Measurements from ENCODE around the gene MAP3K5. TPM values are rescaled to one million over a fixed set of nuclear protein-coding genes. Genes with fewer than 3 reads are reported as not detected.

Gene MAP3K5, protein sequence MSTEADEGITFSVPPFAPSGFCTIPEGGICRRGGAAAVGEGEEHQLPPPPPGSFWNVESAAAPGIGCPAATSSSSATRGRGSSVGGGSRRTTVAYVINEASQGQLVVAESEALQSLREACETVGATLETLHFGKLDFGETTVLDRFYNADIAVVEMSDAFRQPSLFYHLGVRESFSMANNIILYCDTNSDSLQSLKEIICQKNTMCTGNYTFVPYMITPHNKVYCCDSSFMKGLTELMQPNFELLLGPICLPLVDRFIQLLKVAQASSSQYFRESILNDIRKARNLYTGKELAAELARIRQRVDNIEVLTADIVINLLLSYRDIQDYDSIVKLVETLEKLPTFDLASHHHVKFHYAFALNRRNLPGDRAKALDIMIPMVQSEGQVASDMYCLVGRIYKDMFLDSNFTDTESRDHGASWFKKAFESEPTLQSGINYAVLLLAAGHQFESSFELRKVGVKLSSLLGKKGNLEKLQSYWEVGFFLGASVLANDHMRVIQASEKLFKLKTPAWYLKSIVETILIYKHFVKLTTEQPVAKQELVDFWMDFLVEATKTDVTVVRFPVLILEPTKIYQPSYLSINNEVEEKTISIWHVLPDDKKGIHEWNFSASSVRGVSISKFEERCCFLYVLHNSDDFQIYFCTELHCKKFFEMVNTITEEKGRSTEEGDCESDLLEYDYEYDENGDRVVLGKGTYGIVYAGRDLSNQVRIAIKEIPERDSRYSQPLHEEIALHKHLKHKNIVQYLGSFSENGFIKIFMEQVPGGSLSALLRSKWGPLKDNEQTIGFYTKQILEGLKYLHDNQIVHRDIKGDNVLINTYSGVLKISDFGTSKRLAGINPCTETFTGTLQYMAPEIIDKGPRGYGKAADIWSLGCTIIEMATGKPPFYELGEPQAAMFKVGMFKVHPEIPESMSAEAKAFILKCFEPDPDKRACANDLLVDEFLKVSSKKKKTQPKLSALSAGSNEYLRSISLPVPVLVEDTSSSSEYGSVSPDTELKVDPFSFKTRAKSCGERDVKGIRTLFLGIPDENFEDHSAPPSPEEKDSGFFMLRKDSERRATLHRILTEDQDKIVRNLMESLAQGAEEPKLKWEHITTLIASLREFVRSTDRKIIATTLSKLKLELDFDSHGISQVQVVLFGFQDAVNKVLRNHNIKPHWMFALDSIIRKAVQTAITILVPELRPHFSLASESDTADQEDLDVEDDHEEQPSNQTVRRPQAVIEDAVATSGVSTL (N-terminal part only)
- total RNA-seq (10 to 100 TPM; 46.1 to 55.3 TPM), polyA plus RNA-seq (ENCODE audit: insufficient read depth, low read depth, low replicate concordance) (21.3 TPM)
- long read RNA-seq, donor 1, partial matches to known transcripts: 23 of 23 reads
- long read RNA-seq, donor 1, other reads (novel, unspliced or antisense): 0 of 23 reads
- long read RNA-seq, donor 2: 0 reads

- H3K4me3 ChIP-seq: peak within 1 kb of the TSS; percentile 89 to 94
- intact Hi-C loops (cut with DNase I; ENCODE audit: low total_unique reads): loop anchor here (5.0 kb wide), 1 partner anchor 145 kb away; no protein-coding TSS in a partner anchor
These were observed at the start of gene MAP3K5 for GRCh38 chr6:136792410-136793262. TSS of gene MAP3K5 (minus strand) at chr6:136792477. CDS start at chr6:136792157, 320 bp downstream.

GRCh38 chr6:136840276-136841001, 48.2 kb upstream of the MAP3K5 start:
- no peaks in the 10 kb centered on the region for H3K36me3 ChIP-seq (ENCODE audit: low read depth, missing control alignments)
- H3K4me1 ChIP-seq: peaks cover 4% of the 10 kb centered on the region
- TF ChIP-seq CTCF (IDR thresholded peaks at IDR 0.05) (no peak), POLR2A (IDR thresholded peaks at IDR 0.05) (no peak)
- 80 to 85% methylated on average over 4 of the region's 4 CpGs for WGBS, 2 donors
- H3K4me3 ChIP-seq: no peak overlapping the region
- H3K9me3 ChIP-seq: no peaks in the 10 kb centered on the region
- DNase-seq: no peak
- intact Hi-C loops (cut with DNase I; ENCODE audit: low total_unique reads): no loop called here
- no peak overlapping the region for H3K27ac ChIP-seq
- no peaks in the 10 kb centered on the region for H3K27me3 ChIP-seq

More at GRCh38 chr6:136792410-136793262, at the start of gene MAP3K5:
- H3K27me3 ChIP-seq: no peaks in the 10 kb centered on the region
- no peaks in the 10 kb centered on the region for H3K9me3 ChIP-seq
- TF ChIP-seq POLR2A (IDR thresholded peaks at IDR 0.05) (no peak), CTCF (IDR thresholded peaks at IDR 0.05) (peak; percentile 56 to 85 (median 74))
- 0 to 1% methylated on average over 24 to 72 of the region's 89 CpGs for WGBS, 2 donors
- peaks cover 16% of the 10 kb centered on the region for H3K4me1 ChIP-seq
- peak; percentile 95 for DNase-seq
- H3K36me3 ChIP-seq (ENCODE audit: low read depth, missing control alignments): no peaks in the 10 kb centered on the region
- H3K27ac ChIP-seq: peak within 1 kb of the TSS; percentile 96 to 99

DNA sequence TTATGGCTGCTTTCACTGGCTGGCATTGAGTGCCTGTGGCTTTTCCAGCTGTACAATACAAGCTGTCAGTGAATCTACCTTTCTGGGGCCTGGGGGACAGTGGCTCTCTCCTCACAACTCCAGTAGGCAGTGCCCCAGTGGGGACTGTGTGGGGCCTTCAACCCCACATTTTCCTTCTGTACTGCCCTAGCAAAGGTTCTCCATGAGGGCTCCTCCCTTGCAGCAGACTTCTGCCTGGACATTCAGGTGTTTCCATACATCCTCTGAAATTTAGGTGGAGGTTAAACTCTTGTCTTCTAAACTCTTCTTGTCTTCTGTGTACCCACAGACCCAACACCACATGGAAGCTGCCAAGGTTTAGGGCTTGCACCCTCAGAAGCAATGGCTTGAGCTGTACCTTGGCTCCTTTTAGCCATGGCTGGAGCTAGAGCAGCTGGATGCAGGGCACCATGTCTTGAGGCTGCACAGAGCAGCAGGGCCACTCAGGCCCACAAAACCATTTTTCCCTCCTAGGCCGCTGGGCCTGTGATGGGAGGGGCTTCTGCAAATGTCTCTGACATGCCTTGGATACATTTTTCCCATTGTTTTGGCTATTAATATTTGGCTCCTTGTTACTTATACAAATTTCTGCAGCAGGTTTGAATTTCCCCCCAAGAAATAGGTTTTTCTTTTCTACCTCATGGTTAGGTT, 39.7 kb upstream of the MAP3K5 start:
- TF ChIP-seq POLR2A (IDR thresholded peaks at IDR 0.05): no peak
- no peak for TF ChIP-seq CTCF (IDR thresholded peaks at IDR 0.05)
- Histone ChIP-seq H3K27ac (no peak overlapping the region), H3K27me3 (no peaks in the 10 kb centered on the region), H3K4me3 (no peak overlapping the region), H3K9me3 (no peaks in the 10 kb centered on the region), H3K36me3 (ENCODE audit: low read depth, missing control alignments) (no peaks in the 10 kb centered on the region), H3K4me1 (no peaks in the 10 kb centered on the region)
- 100% methylated on average over 1 of the region's 1 CpG for WGBS, 2 donors
- no peak for DNase-seq
- intact Hi-C loops (cut with DNase I; ENCODE audit: low total_unique reads): no loop called here
